ENCODE data around the gene GABBR2.

Gene GABBR2

DNA sequence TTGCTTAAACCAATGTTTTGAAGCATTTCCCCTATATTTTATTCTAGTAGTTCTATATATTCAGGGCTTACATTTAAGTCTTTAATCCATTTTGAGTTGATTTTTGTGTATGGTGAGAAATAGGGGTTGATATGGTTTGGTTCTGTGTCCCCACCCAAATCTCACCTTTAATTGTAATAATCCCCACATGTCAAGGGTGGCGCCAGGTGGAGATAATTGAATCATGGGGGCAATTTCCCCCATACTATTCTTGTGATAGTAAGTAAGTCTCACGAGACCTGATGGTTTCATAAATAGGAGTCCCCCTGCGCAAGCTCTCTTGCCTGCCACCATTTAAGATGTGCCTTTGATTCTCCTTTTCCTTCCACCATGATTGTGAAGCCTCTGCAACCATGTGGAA lies 361.1 kb downstream of the GABBR2 start:
- Mint-ChIP-seq H3K36me3 (ENCODE audit: low read depth) (no peaks in the 10 kb centered on the region), H3K4me3 (no peak overlapping the region), H3K27me3 (ENCODE audit: low read depth) (peaks cover 24% of the 10 kb centered on the region), H3K4me1 (no peaks in the 10 kb centered on the region), H3K27ac (no peak overlapping the region), H3K9me3 (peaks cover 17% of the 10 kb centered on the region)
- TF ChIP-seq, protein P1, sequence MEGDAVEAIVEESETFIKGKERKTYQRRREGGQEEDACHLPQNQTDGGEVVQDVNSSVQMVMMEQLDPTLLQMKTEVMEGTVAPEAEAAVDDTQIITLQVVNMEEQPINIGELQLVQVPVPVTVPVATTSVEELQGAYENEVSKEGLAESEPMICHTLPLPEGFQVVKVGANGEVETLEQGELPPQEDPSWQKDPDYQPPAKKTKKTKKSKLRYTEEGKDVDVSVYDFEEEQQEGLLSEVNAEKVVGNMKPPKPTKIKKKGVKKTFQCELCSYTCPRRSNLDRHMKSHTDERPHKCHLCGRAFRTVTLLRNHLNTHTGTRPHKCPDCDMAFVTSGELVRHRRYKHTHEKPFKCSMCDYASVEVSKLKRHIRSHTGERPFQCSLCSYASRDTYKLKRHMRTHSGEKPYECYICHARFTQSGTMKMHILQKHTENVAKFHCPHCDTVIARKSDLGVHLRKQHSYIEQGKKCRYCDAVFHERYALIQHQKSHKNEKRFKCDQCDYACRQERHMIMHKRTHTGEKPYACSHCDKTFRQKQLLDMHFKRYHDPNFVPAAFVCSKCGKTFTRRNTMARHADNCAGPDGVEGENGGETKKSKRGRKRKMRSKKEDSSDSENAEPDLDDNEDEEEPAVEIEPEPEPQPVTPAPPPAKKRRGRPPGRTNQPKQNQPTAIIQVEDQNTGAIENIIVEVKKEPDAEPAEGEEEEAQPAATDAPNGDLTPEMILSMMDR (IDR thresholded peaks at IDR 0.05; ENCODE audit: unreplicated experiment in 3 of 3) = no peak

DNA sequence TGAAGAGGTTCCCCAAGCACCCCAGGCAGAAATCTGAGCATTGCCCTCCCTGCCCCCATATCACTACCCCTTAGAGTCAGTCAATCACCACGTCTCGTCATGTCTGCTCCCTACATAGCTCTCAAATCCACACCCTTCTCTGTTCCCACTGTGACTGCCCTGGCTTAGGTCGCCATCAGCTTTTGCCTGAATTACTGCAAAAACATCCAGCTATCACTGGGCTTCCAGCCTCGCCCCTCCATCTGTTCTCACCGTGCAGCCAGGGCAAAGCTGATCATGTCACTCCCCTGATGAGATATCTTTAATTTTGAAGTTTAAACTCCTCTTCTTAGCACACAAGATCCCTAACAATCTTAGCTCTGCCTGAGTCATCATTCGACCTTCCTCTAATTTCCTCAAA lies 363.7 kb downstream of the GABBR2 start:
- peaks cover 27% of the 10 kb centered on the region for H3K27me3 Mint-ChIP-seq (ENCODE audit: low read depth)
- TF ChIP-seq, protein P1 (IDR thresholded peaks at IDR 0.05; ENCODE audit: unreplicated experiment in 3 of 3) = no peak
- no peak overlapping the region for H3K27ac Mint-ChIP-seq
- H3K9me3 Mint-ChIP-seq = peaks cover 7% of the 10 kb centered on the region
- no peaks in the 10 kb centered on the region for H3K36me3 Mint-ChIP-seq (ENCODE audit: low read depth)
- no peaks in the 10 kb centered on the region for H3K4me1 Mint-ChIP-seq
- no peak overlapping the region for H3K4me3 Mint-ChIP-seq

DNA sequence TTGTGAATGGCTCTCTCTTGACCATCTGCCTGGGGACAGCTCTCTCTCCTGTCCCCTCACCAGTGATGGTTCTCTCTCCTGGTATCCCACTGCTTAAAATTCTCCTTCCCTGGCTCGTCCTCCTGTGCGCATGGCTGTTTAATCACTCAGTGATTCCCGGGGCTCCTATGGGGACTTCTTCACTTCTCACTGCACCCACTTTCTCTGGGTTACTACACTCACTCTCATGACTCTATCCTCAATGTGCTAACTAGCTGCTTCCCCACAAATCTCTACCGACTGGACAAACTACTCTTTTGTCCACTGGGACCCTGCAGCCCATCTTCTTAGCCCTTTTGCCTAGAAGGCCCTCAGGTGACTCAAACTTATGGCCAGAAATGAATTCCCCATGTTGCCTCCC lies 364.2 kb downstream of the GABBR2 start:
- TF ChIP-seq, protein P1 (IDR thresholded peaks at IDR 0.05; ENCODE audit: unreplicated experiment in 3 of 3) = no peak
- no peak overlapping the region for H3K4me3 Mint-ChIP-seq
- peaks cover 23% of the 10 kb centered on the region for H3K27me3 Mint-ChIP-seq (ENCODE audit: low read depth)
- no peaks in the 10 kb centered on the region for H3K4me1 Mint-ChIP-seq
- no peak overlapping the region for H3K27ac Mint-ChIP-seq
- peaks cover 6% of the 10 kb centered on the region for H3K9me3 Mint-ChIP-seq
- no peaks in the 10 kb centered on the region for H3K36me3 Mint-ChIP-seq (ENCODE audit: low read depth)

DNA sequence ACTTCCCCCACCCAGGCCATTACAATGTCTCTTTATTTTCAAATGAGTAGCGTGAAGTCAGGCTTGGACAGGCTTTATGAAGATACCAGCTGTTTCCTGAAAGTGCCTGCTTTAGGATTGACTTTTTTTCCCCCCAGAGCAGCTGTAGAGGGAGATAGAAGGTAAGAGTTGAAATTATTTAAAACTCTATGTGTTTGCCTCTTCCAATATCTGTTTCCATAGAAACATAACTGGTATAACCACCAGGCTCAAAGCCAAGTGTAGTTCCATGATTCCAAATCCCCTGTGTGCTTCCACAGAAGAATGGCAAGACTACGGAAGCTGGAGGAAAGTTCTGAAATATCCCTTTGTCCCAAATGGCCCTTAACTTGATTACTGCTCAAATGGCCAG lies 365.9 kb downstream of the GABBR2 start:
- Mint-ChIP-seq H3K36me3 (ENCODE audit: low read depth) (no peaks in the 10 kb centered on the region), H3K27me3 (ENCODE audit: low read depth) (peaks cover 23% of the 10 kb centered on the region), H3K9me3 (peaks cover 10% of the 10 kb centered on the region), H3K4me1 (no peaks in the 10 kb centered on the region), H3K4me3 (no peak overlapping the region), H3K27ac (no peak overlapping the region)
- TF ChIP-seq, protein P1 (IDR thresholded peaks at IDR 0.05; ENCODE audit: unreplicated experiment in 3 of 3) = no peak

DNA sequence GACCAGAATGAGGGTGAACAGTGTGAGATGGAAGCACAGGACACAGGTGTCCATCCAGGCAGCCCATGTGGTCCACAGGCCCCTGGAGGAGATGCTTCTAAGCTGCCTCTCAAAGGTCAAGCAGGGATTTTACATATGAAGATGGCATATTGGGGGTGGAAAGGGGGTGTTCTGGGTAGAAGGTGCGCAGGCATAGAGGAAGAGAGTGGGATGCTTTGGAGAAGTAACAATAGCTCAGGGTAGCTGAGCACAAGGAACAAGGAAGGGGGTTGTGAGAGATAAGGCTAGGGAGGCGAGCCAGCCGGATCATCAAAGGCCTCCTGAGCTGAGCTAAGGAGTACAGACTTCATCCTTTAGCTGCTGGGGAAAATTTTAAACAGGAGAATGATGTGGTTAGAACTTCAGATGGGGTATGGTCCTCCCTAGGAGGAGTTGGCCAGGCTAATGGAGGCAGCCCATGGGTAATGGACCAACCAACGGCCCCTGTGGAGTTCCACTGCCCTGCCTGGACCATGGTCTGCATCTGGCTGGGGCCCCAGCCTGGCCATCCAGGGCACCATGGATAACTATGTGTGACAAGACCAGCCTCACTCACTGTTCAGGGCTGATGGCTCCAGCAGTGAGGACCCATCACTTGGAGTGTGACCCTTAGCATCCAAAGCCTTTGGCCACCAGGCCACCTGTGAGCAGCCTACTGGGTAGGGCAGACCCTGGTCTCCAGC lies 366.5 kb downstream of the GABBR2 start:
- Mint-ChIP-seq H3K27ac (no peak overlapping the region), H3K36me3 (ENCODE audit: low read depth) (no peaks in the 10 kb centered on the region), H3K9me3 (peaks cover 10% of the 10 kb centered on the region), H3K27me3 (ENCODE audit: low read depth) (peaks cover 23% of the 10 kb centered on the region), H3K4me1 (no peaks in the 10 kb centered on the region), H3K4me3 (no peak overlapping the region)
- TF ChIP-seq, protein P1 (IDR thresholded peaks at IDR 0.05; ENCODE audit: unreplicated experiment in 3 of 3) = no peak
